ENCODE results near the gene RPS23. TPM values are rescaled to one million over a fixed set of nuclear protein-coding genes. Genes with fewer than 3 reads are reported as not detected.

RPS23 gene
- total and polyA plus RNA-seq, 2 of the 8 experiments (the other 6 are each of a cell fraction or from before 2014, with no cell fraction given): 2,559 to 4,867 TPM

DNA sequence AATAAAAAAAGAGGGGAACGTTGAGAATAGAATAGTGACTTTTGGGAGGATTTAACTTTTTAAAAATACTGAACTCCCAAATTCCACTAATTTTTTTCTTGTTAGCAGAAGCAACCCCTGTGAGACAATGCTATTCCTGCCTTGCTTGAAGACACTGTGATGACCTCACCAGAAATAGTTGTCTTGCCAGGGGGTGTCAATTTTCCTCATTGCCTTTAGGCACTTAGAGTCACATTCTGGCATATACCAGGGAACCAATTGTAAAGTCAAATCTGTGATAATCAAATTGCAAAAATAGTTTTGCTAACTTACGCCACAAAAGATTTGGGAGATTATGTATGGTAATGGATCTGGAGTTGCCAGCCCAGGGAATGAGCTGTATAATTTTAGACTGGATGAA lies 42.8 kb upstream of the RPS23 start (continued):
- no peak for TF ChIP-seq FOSL1 (IDR thresholded peaks at IDR 0.05; ENCODE audit: insufficient read depth, low read depth, low read length)
- TF ChIP-seq SIN3A (conservative IDR thresholded peaks at IDR 0.05 in 1 of 2, IDR thresholded peaks at IDR 0.05 in 1 of 2; ENCODE audit: low read depth in 1 of 2, low read length in 2 of 2): no peak
- TF ChIP-seq JUN (IDR thresholded peaks at IDR 0.05; ENCODE audit: low read depth, low read length): no peak
- no peak for TF ChIP-seq CBX5 (IDR thresholded peaks at IDR 0.05; ENCODE audit: low read depth, low read length)
- no peak for TF ChIP-seq CHD2 (IDR thresholded peaks at IDR 0.05; ENCODE audit: low read length)
- TF ChIP-seq JUND (IDR thresholded peaks at IDR 0.05; ENCODE audit: low read length): no peak
